Non-pigmented ciliary epithelial cell (primary cell): ENCODE data around the gene ZNG1F.
"Not testable (repeated sequence)": the region's sequence is repeated elsewhere in the genome, so short reads cannot be mapped to it uniquely, and the experiment has no call there.

ENCODE experiments used
- DNase-seq: peaks from one replicate; pipeline ENCODE4 v3.0.0-alpha.2; 2010; ENCODE audit warnings: low read depth

Gene ZNG1F

DNA sequence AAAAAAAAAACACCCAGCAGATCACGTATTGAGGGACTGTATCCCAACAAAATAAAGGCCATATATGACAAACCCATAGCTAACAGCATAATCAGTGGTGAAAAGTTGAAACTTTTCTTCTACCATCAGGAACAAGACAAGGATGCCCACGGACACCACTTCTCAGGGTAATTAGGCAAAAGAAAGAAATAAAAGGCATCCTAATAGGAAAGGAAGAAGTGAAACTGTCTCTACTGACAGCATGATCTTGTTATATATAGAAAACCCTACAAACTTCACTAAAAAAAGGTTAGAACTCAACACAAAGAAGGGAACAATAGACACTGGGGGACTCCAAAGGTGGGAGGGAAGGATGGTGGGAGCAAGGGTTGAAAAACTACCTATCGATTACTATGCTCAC is 102.9 kb downstream of the ZNG1F start:
- not testable (repeated sequence) for DNase-seq

DNA sequence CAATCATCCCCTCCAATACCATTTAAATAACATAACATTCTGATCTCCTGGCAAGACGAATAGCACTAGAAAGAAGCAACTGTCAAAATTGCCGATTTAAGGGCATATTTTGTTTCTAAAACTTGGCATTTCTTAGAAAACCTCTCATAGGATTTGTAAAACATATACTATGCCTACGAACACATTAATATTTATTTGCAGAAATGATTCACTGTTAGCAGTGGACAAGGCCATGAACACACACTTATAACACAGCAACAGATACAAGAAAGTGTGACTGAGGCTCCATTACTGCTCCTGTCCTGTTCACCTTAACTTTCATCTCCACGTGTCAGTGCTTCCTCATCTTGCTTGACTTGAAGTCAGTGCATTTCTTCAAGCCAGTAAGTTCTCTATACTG is 106.8 kb downstream of the ZNG1F start:
- not testable (repeated sequence) for DNase-seq
